ENCODE results near the gene PTPN3. TPM values are rescaled to one million over a fixed set of nuclear protein-coding genes. Genes with fewer than 3 reads are reported as not detected.
"Not testable (repeated sequence)": the region's sequence is repeated elsewhere in the genome, so short reads cannot be mapped to it uniquely, and the experiment has no call there.

PTPN3 gene
- total RNA-seq, 1 donor from 2014 or later, result 6.8 TPM

- Mint-ChIP-seq H3K27ac (no peak overlapping the region), H3K27me3 (ENCODE audit: low read depth) (peaks cover 3% of the 10 kb centered on the region), H3K36me3 (no peaks in the 10 kb centered on the region), H3K4me3 (no peak overlapping the region), H3K9me3 (peaks cover 6% of the 10 kb centered on the region), H3K4me1 (peaks cover 39% of the 10 kb centered on the region)
- no peak for TF ChIP-seq CTCF (IDR thresholded peaks at IDR 0.05; ENCODE audit: unreplicated experiment)
- no peak for DNase-seq (ENCODE audit: low spot score in 2 of 2, unreplicated experiment in 2 of 2)
Measured at GRCh38 chr9:109535365-109535764, 37.3 kb upstream of the PTPN3 start.

- peaks cover 6% of the 10 kb centered on the region for H3K9me3 Mint-ChIP-seq
- no peaks in the 10 kb centered on the region for H3K36me3 Mint-ChIP-seq
- DNase-seq (ENCODE audit: low spot score in 2 of 2, unreplicated experiment in 2 of 2), result no peak
- no peak for TF ChIP-seq CTCF (IDR thresholded peaks at IDR 0.05; ENCODE audit: unreplicated experiment)
- no peak overlapping the region for H3K27ac Mint-ChIP-seq
- H3K4me1 Mint-ChIP-seq, result peaks cover 33% of the 10 kb centered on the region
- H3K27me3 Mint-ChIP-seq (ENCODE audit: low read depth), result peaks cover 3% of the 10 kb centered on the region
- H3K4me3 Mint-ChIP-seq, result no peak overlapping the region
Measured at GRCh38 chr9:109534151-109534550, 36.0 kb upstream of the PTPN3 start.

GRCh38 chr9:109532652-109533051, 34.5 kb upstream of the PTPN3 start:
- H3K36me3 Mint-ChIP-seq; H3K9me3 Mint-ChIP-seq; H3K27me3 Mint-ChIP-seq (ENCODE audit: low read depth); H3K4me3 Mint-ChIP-seq; DNase-seq (ENCODE audit: low spot score in 2 of 2, unreplicated experiment in 2 of 2): not testable (repeated sequence)
- H3K4me1 Mint-ChIP-seq, result peaks cover 23% of the 10 kb centered on the region
- H3K27ac Mint-ChIP-seq, result peak overlapping the region; percentile 36

GRCh38 chr9:109522106-109522505, 24.0 kb upstream of the PTPN3 start:
- DNase-seq (ENCODE audit: low spot score in 2 of 2, unreplicated experiment in 2 of 2), result no peak
- peaks cover 12% of the 10 kb centered on the region for H3K4me1 Mint-ChIP-seq
- no peak overlapping the region for H3K27ac Mint-ChIP-seq
- no peak overlapping the region for H3K4me3 Mint-ChIP-seq
- no peaks in the 10 kb centered on the region for H3K9me3 Mint-ChIP-seq
- H3K36me3 Mint-ChIP-seq, result no peaks in the 10 kb centered on the region
- no peak for TF ChIP-seq CTCF (IDR thresholded peaks at IDR 0.05; ENCODE audit: unreplicated experiment)
- no peaks in the 10 kb centered on the region for H3K27me3 Mint-ChIP-seq (ENCODE audit: low read depth)

GRCh38 chr9:109520475-109521132, 22.5 kb upstream of the PTPN3 start:
- Mint-ChIP-seq H3K27ac (no peak overlapping the region), H3K27me3 (ENCODE audit: low read depth) (no peaks in the 10 kb centered on the region), H3K4me3 (no peak overlapping the region), H3K9me3 (no peaks in the 10 kb centered on the region), H3K36me3 (no peaks in the 10 kb centered on the region), H3K4me1 (peaks cover 12% of the 10 kb centered on the region)
- peak; percentile 80 for TF ChIP-seq CTCF (IDR thresholded peaks at IDR 0.05; ENCODE audit: unreplicated experiment)
- DNase-seq (ENCODE audit: low spot score in 2 of 2, unreplicated experiment in 2 of 2), result peak in 1 of 2 experiments; percentile 71

- no peak for DNase-seq (ENCODE audit: low spot score in 2 of 2, unreplicated experiment in 2 of 2)
- Mint-ChIP-seq H3K27ac (no peak overlapping the region), H3K4me1 (peaks cover 12% of the 10 kb centered on the region), H3K4me3 (no peak overlapping the region), H3K9me3 (no peaks in the 10 kb centered on the region), H3K36me3 (no peaks in the 10 kb centered on the region), H3K27me3 (ENCODE audit: low read depth) (no peaks in the 10 kb centered on the region)
- TF ChIP-seq CTCF (IDR thresholded peaks at IDR 0.05; ENCODE audit: unreplicated experiment), result no peak
Measured at GRCh38 chr9:109519366-109519765, 21.3 kb upstream of the PTPN3 start.

Measured in mesothelial cell of epicardium (in vitro differentiated cells).